CD4-positive, CD25-positive, alpha-beta regulatory T cell (primary cell): ENCODE measurements around the gene PRICKLE2. TPM values are rescaled to one million over a fixed set of nuclear protein-coding genes. Genes with fewer than 3 reads are reported as not detected.

ENCODE experiments used
- ATAC-seq, 2 donors: fragments of 150-1000 bp; cut with Tn5 transposase; one replicate each; pipeline ENCODE4 v1.10.0; 2021; ENCODE audit warnings: low read depth in 2 of 2, moderate number of reproducible peaks in 2 of 2, moderate library complexity in 1 of 2
- DNase-seq, 3 donors: peaks; one replicate each; pipeline versions ENCODE4 v3.0.0 to v3.0.0-alpha.2; 2012 to 2022; ENCODE audit warnings: mixed read lengths in 1 of 3
- H3K27ac ChIP-seq: one replicate; pipeline ENCODE4 v1.7.0; 2013; ENCODE audit warnings: mild to moderate bottlenecking, low read length; ENCODE audit not compliant: insufficient read depth, poor library complexity, severe bottlenecking
- H3K27me3 ChIP-seq: one replicate; pipeline ENCODE4 v1.7.0; 2013; ENCODE audit warnings: low read length; ENCODE audit not compliant: control insufficient read depth, insufficient read depth
- H3K36me3 ChIP-seq: one replicate; pipeline ENCODE4 v1.7.0; 2013; ENCODE audit warnings: mild to moderate bottlenecking, low read length, moderate library complexity; ENCODE audit not compliant: control insufficient read depth, insufficient read depth
- H3K4me1 ChIP-seq: 2 replicates; pipeline ENCODE4 v1.7.0; 2013; ENCODE audit warnings: mild to moderate bottlenecking, low read length; ENCODE audit not compliant: insufficient read depth, control insufficient read depth, poor library complexity, severe bottlenecking
- H3K4me3 ChIP-seq: one replicate; pipeline ENCODE4 v1.7.0; 2013; ENCODE audit warnings: low read depth, mild to moderate bottlenecking, low read length, moderate library complexity
- H3K9me3 ChIP-seq, 2 experiments: 1 replicate in 1 of 2; 2 replicates in 1 of 2; pipeline ENCODE4 v1.7.0; 2013; ENCODE audit warnings: low read length in 2 of 2, mild to moderate bottlenecking in 1 of 2, moderate library complexity in 1 of 2; ENCODE audit not compliant: control insufficient read depth in 2 of 2
- H3K27ac Mint-ChIP-seq, 3 donors: one replicate each; pipeline ENCODE4 v1.8.0; 2020 to 2022; ENCODE audit warnings: mild to moderate bottlenecking in 3 of 3, mixed read lengths in 3 of 3, moderate library complexity in 2 of 3
- H3K27me3 Mint-ChIP-seq: one replicate; pipeline ENCODE4 v1.8.0; 2022; ENCODE audit warnings: mild to moderate bottlenecking, mixed read lengths
- H3K36me3 Mint-ChIP-seq: one replicate; pipeline ENCODE4 v1.8.0; 2020; ENCODE audit warnings: mixed read lengths
- H3K4me1 Mint-ChIP-seq, 4 donors: one replicate each; pipeline ENCODE4 v1.8.0; 2020 to 2022; ENCODE audit warnings: mixed read lengths in 4 of 4, mild to moderate bottlenecking in 1 of 4
- H3K4me3 Mint-ChIP-seq, 4 donors: one replicate each; pipeline ENCODE4 v1.8.0; 2020 to 2022; ENCODE audit warnings: mild to moderate bottlenecking in 4 of 4, mixed read lengths in 4 of 4, moderate library complexity in 3 of 4
- H3K9me3 Mint-ChIP-seq, 7 donors: one replicate each; pipeline ENCODE4 v1.8.0; 2020 to 2022; ENCODE audit warnings: mixed read lengths in 7 of 7, mild to moderate bottlenecking in 3 of 7, moderate library complexity in 2 of 7
- polyA plus RNA-seq, 4 donors: library from polyadenylated mRNA; unstranded; fragments of 300-500 nt; fragmentation: Illumina TruSeq; gene quantifications; one replicate each; pipeline ENCODE4 v1.2.3, GENCODE V29; 2021
- total RNA-seq: library from RNA; stranded (reverse); gene quantifications from one replicate; pipeline ENCODE4 v1.2.3, GENCODE V29; 2022

The PRICKLE2 gene
- total and polyA plus RNA-seq, 5 donors from 2014 or later: 0.15 TPM; not detected in 4

DNA sequence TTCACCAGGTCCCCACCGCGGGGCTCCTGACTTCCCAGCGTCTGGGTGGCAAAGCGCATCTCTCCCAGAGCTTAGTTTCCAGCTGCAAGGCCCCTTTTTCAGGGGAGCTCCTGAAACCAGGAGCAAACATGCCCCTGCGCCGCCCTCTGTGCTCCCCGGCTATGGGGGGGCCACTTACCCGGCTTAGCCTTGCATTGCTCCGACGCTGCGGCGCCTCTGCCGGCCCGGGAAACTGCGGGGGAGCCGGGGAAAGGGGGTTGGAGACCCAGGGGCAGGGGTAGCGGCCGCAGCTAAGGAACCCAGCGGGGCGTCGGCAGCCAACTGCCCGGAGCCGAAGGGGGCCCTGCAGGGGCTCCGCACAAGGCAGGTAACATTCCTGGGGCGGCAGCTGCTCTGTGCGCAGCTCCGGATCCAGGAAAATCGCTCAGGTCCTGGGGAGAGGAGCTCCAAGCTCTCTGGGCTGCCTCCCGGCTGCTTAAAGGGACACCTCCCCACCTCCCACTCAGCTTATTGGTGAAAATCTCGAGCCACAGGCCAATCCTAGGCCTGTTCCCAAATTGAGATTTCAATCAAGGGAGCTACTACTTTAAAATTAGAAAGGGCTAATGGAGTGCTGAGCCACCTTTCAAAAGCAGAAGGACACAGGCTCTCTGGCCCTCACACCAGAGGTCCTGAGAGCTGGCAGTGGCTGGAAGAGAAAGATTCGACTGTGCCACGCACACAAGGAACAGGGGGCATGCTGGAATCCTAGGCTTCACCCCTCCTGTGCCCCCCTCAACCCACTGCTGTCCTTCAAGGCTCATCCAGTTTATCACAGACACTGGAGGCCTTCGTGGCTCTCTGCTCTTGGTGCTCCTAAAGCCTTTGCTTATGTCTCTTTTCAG, 42.7 kb upstream of the PRICKLE2 start:
- no peaks in the 10 kb centered on the region for H3K9me3 ChIP-seq
- DNase-seq: no peak

DNA sequence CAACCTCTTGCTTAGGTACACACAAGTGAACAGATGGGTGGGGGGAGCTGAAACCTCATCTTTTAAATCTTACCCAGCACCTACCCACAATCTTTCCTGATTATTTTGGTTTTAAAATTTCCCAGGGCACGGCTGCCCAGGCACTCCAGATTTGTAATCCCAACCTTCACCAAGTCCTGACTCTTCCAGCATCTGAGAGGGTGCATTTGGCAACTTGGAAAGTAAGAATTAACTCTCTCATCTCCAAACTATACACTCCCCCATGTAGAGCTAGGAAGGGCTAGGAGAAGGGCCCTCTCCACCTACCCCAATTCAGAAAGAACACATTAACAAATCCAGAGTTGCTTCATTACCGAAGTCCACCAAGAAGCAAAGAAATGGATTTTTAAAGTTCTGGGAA, 41.7 kb upstream of the PRICKLE2 start:
- ATAC-seq (no peak), DNase-seq (no peak)
- peaks cover 30% of the 10 kb centered on the region for H3K27me3 Mint-ChIP-seq

More for the DNA sequence above, 42.7 kb upstream of the PRICKLE2 start:
- no peaks in the 10 kb centered on the region for H3K36me3 ChIP-seq
- no peak overlapping the region for H3K4me3 ChIP-seq
- no peak for ATAC-seq
- no peak overlapping the region for H3K27ac ChIP-seq
- H3K27ac Mint-ChIP-seq: no peak overlapping the region
- H3K27me3 ChIP-seq: no peaks in the 10 kb centered on the region
- H3K4me1 ChIP-seq: no peaks in the 10 kb centered on the region
- H3K4me3 Mint-ChIP-seq: no peak overlapping the region
- no peaks in the 10 kb centered on the region for H3K36me3 Mint-ChIP-seq
- H3K27me3 Mint-ChIP-seq: peaks cover 30% of the 10 kb centered on the region
- no peaks in the 10 kb centered on the region for H3K4me1 Mint-ChIP-seq
- H3K9me3 Mint-ChIP-seq: peaks cover 0 to 4% (median 0%) of the 10 kb centered on the region in 7 donors

DNA sequence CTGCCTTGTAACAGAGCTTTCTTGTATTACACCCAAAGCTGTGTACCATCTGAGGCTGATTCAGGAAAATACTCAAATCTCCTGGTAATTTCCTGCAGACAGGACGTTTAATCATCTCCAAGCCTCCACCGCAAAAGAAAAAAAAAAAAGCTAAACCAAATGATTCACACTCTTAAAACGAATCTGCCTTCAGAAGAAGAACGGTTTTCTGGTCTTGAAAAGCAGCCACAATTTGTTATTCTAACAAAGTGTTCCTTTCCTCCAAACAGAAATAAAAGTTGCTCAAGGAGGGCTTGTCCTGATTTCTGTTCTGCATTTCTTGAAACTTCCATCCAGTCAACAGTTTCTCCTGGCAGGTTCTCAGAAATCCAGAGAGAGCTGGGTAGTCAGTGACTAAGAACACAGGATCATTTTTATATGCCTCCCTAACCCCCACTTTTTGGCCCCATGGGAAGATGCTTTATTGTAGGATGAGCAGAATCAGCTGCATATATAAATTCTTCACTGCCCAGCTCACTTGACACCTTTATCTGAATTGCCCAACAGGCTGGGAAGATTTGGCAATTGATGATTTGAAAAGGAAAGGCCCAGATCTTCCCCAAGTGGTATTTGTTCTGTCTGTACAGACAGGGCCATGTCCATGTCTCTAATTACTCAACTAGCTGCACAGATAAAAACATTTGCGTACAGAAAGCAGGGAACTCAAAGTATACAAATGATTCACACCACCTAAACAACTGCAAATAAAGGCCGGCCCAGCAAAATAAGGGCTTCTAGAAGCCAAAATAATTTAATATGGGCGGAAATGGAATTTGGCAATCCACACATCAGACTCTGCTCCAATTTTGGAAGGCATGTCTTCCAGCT, 41.0 kb upstream of the PRICKLE2 start:
- Mint-ChIP-seq H3K36me3 (no peaks in the 10 kb centered on the region), H3K9me3 (peaks cover 0 to 5% (median 0%) of the 10 kb centered on the region in 7 donors), H3K4me3 (no peak overlapping the region), H3K27ac (no peak overlapping the region), H3K27me3 (peaks cover 30% of the 10 kb centered on the region), H3K4me1 (no peaks in the 10 kb centered on the region)
- Histone ChIP-seq H3K36me3 (no peaks in the 10 kb centered on the region), H3K9me3 (no peaks in the 10 kb centered on the region), H3K4me3 (no peak overlapping the region), H3K27me3 (no peaks in the 10 kb centered on the region), H3K4me1 (no peaks in the 10 kb centered on the region), H3K27ac (no peak overlapping the region)
- ATAC-seq (no peak), DNase-seq (no peak)

More for the DNA sequence above, 41.7 kb upstream of the PRICKLE2 start:
- peaks cover 0 to 5% (median 0%) of the 10 kb centered on the region in 7 donors for H3K9me3 Mint-ChIP-seq
- H3K4me3 Mint-ChIP-seq: no peak overlapping the region
- H3K27ac Mint-ChIP-seq: no peak overlapping the region
- Histone ChIP-seq H3K4me1 (no peaks in the 10 kb centered on the region), H3K4me3 (no peak overlapping the region), H3K9me3 (no peaks in the 10 kb centered on the region), H3K27me3 (no peaks in the 10 kb centered on the region), H3K36me3 (no peaks in the 10 kb centered on the region), H3K27ac (no peak overlapping the region)
- H3K4me1 Mint-ChIP-seq: no peaks in the 10 kb centered on the region
- no peaks in the 10 kb centered on the region for H3K36me3 Mint-ChIP-seq

GRCh38 chr3:64265646-64266045, 40.4 kb upstream of the PRICKLE2 start:
- H3K4me3 ChIP-seq: no peak overlapping the region
- peaks cover 30% of the 10 kb centered on the region for H3K27me3 Mint-ChIP-seq
- no peaks in the 10 kb centered on the region for H3K4me1 Mint-ChIP-seq
- H3K36me3 ChIP-seq: no peaks in the 10 kb centered on the region
- no peaks in the 10 kb centered on the region for H3K9me3 ChIP-seq
- no peaks in the 10 kb centered on the region for H3K4me1 ChIP-seq
- no peak overlapping the region for H3K27ac ChIP-seq
- H3K9me3 Mint-ChIP-seq: peaks cover 0 to 5% (median 0%) of the 10 kb centered on the region in 7 donors
- ATAC-seq (no peak), DNase-seq (no peak)
- no peak overlapping the region for H3K27ac Mint-ChIP-seq
- no peaks in the 10 kb centered on the region for H3K36me3 Mint-ChIP-seq
- H3K27me3 ChIP-seq: no peaks in the 10 kb centered on the region
- no peak overlapping the region for H3K4me3 Mint-ChIP-seq

GRCh38 chr3:64264501-64265109, 39.3 kb upstream of the PRICKLE2 start:
- DNase-seq (no peak), ATAC-seq (no peak)
- no peaks in the 10 kb centered on the region for H3K27me3 ChIP-seq
- Mint-ChIP-seq H3K27ac (no peak overlapping the region), H3K27me3 (peaks cover 30% of the 10 kb centered on the region), H3K36me3 (no peaks in the 10 kb centered on the region), H3K9me3 (peaks cover 0 to 5% (median 0%) of the 10 kb centered on the region in 7 donors), H3K4me3 (no peak overlapping the region), H3K4me1 (no peaks in the 10 kb centered on the region)
- H3K36me3 ChIP-seq: no peaks in the 10 kb centered on the region
- no peak overlapping the region for H3K27ac ChIP-seq
- H3K4me3 ChIP-seq: no peak overlapping the region
- no peaks in the 10 kb centered on the region for H3K4me1 ChIP-seq
- H3K9me3 ChIP-seq: no peaks in the 10 kb centered on the region

- peaks cover 23% of the 10 kb centered on the region for H3K27me3 Mint-ChIP-seq
- no peaks in the 10 kb centered on the region for H3K9me3 ChIP-seq
- no peaks in the 10 kb centered on the region for H3K36me3 ChIP-seq
- H3K4me1 Mint-ChIP-seq: no peaks in the 10 kb centered on the region
- H3K27ac ChIP-seq: no peak overlapping the region
- ATAC-seq (no peak), DNase-seq (no peak)
- no peak overlapping the region for H3K4me3 ChIP-seq
- no peaks in the 10 kb centered on the region for H3K27me3 ChIP-seq
- H3K4me1 ChIP-seq: no peaks in the 10 kb centered on the region
- no peaks in the 10 kb centered on the region for H3K36me3 Mint-ChIP-seq
- H3K9me3 Mint-ChIP-seq: peaks cover 0 to 7% (median 0%) of the 10 kb centered on the region in 7 donors
- no peak overlapping the region for H3K27ac Mint-ChIP-seq
- H3K4me3 Mint-ChIP-seq: no peak overlapping the region
Observed at GRCh38 chr3:64262574-64263114, 37.4 kb upstream of the PRICKLE2 start.

DNA sequence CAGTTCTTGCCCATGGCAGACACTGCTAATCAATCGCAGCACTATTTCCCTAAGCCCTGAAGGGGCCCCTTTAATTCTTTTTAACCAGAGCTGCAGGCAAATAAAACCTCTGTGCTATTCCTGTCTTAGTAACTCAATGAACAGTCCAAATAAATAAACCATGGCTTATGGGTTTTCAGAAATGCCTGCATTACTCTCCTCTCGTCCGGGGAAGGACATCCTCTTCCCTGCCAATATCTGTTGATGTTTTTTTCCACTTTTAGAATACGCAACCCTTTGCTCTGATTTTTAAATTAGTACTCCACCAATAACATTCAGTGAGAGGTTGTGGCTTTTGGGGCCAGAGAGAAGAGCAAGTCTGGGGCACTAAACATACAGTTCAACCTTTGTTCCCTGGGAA, 35.2 kb upstream of the PRICKLE2 start:
- ATAC-seq: no peak
- Mint-ChIP-seq H3K9me3 (peaks cover 0 to 8% (median 0%) of the 10 kb centered on the region in 7 donors), H3K27ac (no peak overlapping the region)

More for the DNA sequence above, 35.2 kb upstream of the PRICKLE2 start:
- H3K4me1 ChIP-seq: no peaks in the 10 kb centered on the region
- H3K27me3 ChIP-seq: no peaks in the 10 kb centered on the region
- Mint-ChIP-seq H3K4me1 (no peaks in the 10 kb centered on the region), H3K4me3 (no peak overlapping the region), H3K27me3 (peaks cover 16% of the 10 kb centered on the region), H3K36me3 (no peaks in the 10 kb centered on the region)
- no peak overlapping the region for H3K4me3 ChIP-seq
- no peak for DNase-seq
- no peaks in the 10 kb centered on the region for H3K36me3 ChIP-seq
- H3K9me3 ChIP-seq: no peaks in the 10 kb centered on the region
- no peak overlapping the region for H3K27ac ChIP-seq
